SHP77 (cell line): ENCODE measurements around the gene ZFR2.

Source experiments
- DNase-seq, 2 experiments: peaks; one replicate each; lab custom pipeline; 2025; lab: John Stamatoyannopoulos, UW

The ZFR2 gene

DNA sequence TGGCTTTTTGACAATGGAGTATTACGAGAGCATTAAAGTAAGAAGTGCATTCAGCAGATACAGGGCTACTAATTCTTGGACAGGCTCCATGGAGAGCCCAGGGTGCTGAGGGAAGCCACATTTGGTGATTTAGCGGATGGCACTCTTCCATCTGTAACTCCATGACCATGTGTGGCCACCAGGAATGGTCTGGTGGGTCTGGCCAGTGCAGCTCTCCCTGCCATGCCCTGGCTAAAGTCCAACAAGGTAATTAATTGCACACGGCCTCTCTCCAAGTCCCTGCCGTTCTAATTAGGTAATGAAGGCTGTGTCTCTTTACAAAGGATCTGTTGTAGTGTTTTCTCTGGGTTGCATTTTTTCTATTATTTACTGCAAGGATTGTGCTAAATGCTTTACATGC lies 4.3 kb upstream of the ZFR2 start:
- DNase-seq: no peak

DNA sequence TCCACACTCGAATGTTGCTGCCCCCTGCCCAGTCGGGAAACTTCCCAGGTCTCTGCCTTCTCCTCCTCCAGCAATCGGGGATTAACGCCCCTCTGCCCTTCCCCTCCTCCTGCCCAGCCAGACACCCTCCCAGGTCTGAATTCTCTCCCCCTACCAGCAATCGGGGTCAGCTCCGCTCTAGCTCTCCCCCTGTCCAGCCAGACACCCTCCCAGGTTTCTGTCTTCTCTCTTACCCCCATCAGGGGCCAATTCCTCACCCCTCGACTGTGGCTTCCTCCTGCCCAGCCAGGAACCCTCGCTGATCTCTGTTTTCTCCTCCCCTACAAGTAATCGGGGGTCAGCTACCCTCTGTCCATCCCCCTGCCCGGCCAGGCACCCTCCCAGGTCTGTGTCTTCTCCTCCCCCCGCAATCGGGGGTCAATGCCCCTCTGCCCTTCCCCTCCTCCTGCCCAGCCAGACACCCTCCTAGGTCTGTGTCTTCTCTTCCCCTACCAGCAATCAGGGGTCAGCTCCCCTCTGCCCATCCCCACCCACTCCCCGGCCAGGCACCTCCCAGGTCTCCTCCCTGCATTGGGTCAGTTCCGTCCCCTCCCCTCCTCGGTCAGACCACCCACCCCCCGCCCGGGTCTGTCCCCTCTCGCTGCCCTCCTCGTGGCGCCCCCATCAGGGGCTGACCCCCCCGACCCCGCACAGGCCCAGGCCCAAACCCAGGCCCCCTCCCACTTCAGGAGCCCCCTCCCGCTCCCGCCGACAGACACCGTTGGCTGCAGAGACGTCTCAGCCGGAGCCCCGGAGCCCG lies 668 bp downstream of the ZFR2 start:
- no peak for DNase-seq

DNA sequence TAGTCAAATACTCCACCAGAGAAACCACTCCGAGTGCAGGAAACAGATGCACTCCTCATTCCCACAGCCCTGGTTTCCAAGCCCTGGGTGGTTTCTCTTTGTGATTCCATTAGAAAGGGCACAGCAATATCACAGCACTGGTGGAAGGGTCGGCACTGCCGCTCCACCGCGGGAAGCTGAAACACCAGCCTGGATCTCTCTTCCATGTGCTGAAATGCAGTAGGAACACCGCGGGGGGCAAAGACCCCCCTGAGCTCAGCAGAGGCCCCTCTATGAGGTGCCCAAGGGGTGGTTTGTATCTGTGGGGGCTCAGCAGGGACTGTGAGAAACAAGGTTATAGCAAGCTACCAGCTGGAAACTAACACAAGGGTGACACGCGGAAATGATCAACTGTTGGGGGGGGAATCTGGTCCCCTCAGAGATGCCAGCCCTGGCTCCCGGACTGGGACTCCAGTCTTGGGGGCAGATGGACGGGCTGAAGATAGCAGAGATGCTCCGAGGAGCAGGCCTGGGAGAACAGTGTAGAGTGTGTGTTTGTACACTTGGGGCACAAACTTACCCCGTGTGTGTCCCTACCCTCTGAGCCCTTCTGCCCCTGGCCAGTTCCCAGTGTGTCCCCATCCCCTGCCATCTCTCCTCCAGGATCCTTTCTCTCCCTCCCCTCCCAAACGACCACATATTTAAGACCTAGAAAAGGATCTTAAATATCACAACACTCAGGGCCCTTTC lies 1.8 kb downstream of the ZFR2 start:
- DNase-seq: no peak

DNA sequence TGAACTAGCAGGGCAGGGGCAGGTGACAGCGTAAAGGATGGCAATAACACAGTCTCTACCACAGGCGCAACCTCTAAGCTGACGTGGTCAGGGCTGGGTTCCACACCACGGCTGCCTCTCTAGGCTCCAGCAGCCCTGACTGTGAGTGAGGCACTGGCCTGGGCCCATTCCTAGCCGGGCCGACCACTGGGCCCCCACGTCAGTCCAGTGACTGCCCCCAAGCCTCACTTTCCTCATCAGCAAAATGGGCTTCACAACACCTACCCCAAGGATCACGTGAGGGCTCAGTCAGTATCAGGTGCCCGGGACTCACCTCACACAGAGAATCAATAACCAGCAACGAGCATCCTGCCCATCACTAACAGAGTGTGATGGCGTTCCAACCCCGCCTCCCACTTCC lies 5.2 kb downstream of the ZFR2 start:
- DNase-seq: no peak

- no peak for DNase-seq
Measured at GRCh38 chr19:3862826-3863500, 5.9 kb downstream of the ZFR2 start.

- DNase-seq: no peak
Measured at GRCh38 chr19:3860499-3860898, 8.3 kb downstream of the ZFR2 start.

- DNase-seq: peak; percentile 56 to 65
Measured at GRCh38 chr19:3857449-3858003, 11.3 kb downstream of the ZFR2 start.

GRCh38 chr19:3855320-3855719 lies 13.5 kb downstream of the ZFR2 start:
- peak; percentile 27 to 44 for DNase-seq

- DNase-seq: peak; percentile 40 to 42
Measured at GRCh38 chr19:3852614-3853254, 16.1 kb downstream of the ZFR2 start.

GRCh38 chr19:3852177-3852511 lies 16.7 kb downstream of the ZFR2 start:
- no peak for DNase-seq

DNA sequence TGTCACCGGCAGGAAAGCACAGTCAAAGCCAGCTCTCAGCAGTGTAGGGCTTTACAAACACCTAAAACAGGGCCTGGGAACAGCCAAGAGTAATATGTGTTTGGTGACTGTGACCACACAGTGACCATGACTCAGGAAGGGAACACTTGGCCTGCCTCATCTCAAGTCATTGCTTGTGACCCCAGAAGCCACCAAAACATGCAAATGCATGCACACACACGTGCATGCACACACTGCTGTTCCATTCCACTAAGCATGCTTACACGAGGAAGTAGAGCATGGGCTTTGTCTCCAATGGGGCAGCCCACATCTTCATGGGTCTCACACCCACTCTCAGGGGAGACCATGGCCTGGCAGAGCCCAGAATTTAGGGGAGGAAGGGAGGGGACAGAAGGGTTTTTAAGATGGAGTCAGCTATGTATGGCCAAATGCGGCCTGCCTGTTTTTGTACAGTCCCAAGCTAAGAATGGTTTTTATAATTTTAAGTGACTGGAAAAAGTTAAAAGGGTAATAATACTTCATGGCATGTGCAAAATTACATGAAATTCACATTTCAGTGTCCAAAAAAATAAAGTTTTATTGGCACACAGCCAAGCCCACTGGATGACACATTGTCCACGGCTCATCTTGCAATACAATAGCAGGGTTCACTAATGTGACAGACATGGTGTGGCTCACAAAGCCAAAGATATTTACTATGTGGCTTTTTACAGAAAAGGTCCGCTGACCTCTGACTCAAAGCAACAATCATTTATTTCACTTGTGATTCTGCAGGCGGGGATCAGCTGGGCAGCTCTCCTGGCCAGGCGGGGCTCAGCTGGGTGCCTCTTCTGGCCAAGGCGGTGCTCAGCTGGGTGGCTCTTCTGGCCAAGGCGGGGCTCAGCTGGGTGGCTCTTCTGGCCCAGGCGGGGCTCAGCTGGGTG lies 17.3 kb downstream of the ZFR2 start:
- DNase-seq: no peak

DNA sequence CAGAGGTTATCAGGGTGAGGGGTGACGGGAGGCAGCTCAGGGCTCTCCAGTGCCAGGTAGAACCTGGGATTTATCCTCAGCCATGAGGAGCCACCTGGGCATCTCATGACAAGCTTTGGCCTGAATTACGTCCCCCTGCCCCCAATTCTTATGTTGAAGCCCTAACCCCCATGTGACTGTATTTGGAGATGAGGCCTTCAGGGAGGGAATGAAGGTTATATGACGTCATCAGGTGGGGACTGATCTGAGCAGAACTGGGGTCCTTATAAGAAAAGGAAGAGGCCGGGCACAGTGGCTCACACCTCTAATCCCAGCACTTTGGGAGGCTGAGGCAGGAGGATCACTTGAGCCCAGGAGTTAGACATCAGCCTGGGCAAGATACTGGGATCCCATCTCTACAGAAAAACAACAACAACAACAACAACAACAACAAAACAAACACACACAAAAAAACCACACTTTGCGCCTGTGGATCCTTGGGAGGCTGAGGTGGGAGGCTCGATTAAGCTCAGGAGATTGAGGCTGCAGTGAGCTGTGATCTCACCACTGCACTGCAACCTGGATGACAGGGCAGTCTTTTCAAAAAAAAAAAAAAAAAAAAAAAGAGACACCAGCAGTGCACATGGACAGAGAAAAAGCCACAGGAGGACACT lies 18.4 kb downstream of the ZFR2 start:
- no peak for DNase-seq

- DNase-seq: no peak
Measured at GRCh38 chr19:3849787-3850186, 19.1 kb downstream of the ZFR2 start.

GRCh38 chr19:3849092-3849491 lies 19.7 kb downstream of the ZFR2 start:
- DNase-seq: peak; percentile 50 to 75

DNA sequence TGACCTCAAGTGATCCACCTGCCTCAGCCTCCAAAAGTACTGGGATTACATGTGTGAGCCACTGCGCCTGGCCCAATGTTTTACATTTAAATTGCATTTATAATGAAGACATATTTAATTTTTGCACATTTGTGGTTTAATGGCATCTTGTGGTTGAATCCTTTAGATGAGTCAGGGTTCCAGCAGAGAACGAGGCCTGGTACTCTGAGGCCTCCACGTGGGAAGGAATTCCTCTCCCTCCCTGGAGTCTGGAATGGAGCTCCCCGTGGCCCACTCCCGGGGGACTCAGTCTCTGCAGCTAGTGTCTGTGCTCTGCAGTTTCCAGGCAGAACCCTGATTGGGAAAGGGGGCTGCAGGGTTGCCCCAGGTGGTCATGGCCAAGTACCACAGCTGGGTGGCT lies 24.2 kb downstream of the ZFR2 start:
- DNase-seq: no peak

DNA sequence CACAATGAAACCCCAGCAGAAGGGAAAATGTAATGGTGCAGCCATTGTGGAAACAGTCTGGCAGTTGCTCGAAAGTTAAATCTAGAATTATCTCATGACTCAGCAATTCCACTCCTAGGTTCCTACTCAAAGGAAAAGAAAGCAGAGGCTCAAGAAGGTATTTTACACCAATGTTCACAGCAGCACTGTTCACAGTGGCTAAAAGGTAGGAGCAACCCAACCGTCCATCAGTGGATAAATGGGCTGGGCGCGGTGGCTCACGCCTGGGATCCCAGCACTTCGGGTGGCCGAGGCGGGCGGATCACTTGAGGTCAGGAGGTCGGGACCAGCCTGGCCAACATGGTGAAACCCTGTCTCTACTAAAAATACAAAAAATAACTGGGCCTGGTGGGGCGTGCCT lies 25.9 kb downstream of the ZFR2 start:
- no peak for DNase-seq

DNA sequence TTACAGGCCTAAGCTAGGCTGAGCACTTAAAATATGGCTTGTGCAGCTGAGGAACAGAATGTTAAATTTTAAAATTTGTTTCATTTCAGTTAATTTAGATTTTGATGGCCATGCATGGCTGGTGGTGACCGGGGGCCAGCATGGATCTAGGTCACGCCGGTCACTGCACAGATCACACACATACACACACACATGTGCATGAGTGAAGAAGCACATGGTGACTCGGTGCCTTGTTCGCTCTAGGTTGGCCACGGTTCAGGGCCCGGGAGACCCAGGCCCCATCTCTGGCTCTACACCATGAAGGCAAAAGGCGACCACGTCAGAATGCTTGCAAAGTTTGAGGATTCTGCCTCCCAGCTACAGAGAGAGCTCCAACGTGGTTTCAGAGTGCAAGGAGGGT lies 28.0 kb downstream of the ZFR2 start:
- no peak for DNase-seq

DNA sequence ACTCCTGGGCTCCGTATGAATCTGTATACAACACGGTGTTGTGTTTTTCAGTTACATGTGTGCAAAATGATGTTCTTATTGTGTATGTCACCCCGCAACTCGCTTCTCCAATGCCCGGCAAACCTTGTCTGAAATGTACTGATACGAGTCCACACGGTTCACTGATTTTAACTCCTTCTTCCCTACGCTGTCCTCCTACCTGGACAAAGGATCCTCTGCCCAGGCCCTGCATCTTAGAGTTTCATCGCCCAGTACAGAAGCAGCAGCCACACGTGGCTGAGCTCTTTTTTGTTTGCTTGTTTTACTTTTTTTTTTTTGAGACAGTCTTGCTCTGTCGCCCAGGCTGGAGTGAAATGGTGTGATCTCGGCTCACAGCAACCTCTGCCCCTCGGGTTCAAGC lies 28.9 kb downstream of the ZFR2 start:
- no peak for DNase-seq

- DNase-seq: no peak
Measured at GRCh38 chr19:3838661-3839060, 30.2 kb downstream of the ZFR2 start.

DNA sequence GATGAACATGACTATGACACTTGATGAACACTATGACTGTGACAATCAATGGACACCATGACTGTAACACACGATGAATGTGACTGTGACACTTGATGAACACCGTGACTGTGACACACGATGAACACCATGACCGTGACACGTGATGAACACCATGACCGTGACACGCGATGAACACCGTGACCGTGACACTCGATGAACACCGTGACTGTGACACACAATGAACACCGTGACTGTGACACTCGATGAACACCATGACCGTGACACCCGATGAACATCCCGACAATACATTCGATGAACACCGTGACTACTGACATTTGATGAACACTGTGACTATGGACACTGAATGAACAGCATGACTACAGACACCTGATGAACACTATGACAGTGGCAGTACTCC lies 30.9 kb downstream of the ZFR2 start:
- DNase-seq: no peak

GRCh38 chr19:3837332-3837731 lies 31.5 kb downstream of the ZFR2 start:
- no peak for DNase-seq
